Esophagus squamous epithelium (tissue), 4 donors: Measurements from ENCODE around the gene ZNF283.

ENCODE experiments used
- CTCF ChIP-seq, 6 experiments: fragments of 450-650 bp in 4 of 6; fragments of 200-600 bp in 2 of 6; sonication (generic) in 2 of 6; IDR thresholded peaks; one replicate each; pipeline ENCODE4 v1.5.1; 2016 to 2019; ENCODE audit warnings: antibody characterized with exemption in 6 of 6, mild to moderate bottlenecking in 4 of 6, moderate library complexity in 4 of 6
- POLR2A ChIP-seq, 4 donors: fragments of 450-650 bp; IDR thresholded peaks; one replicate each; pipeline ENCODE4 v1.6.1; 2017; ENCODE audit warnings: antibody characterized with exemption in 4 of 4, mild to moderate bottlenecking in 4 of 4, moderate library complexity in 3 of 4

- no peak for TF ChIP-seq CTCF (IDR thresholded peaks at IDR 0.05)
- TF ChIP-seq POLR2A (IDR thresholded peaks at IDR 0.05): no peak
Measured at GRCh38 chr19:43812259-43812658, 14.9 kb upstream of the ZNF283 start.
